NT2/D1 (cell line): ENCODE data around the gene SPINT3.

ENCODE experiments used
- SUZ12 ChIP-seq: IDR thresholded peaks from 2 replicates; pipeline ENCODE4 v1.6.1; 2011; ENCODE audit not compliant: insufficient read length, insufficient read depth; ENCODE audit errors: extremely low read depth
- YY1 ChIP-seq: IDR thresholded peaks from 2 replicates; pipeline ENCODE4 v1.6.1; 2011; ENCODE audit not compliant: insufficient read length, insufficient read depth
- ZNF274 ChIP-seq: IDR thresholded peaks from 2 replicates; pipeline ENCODE4 v1.6.1; 2011; ENCODE audit warnings: mild to moderate bottlenecking, low read depth, low read length

DNA sequence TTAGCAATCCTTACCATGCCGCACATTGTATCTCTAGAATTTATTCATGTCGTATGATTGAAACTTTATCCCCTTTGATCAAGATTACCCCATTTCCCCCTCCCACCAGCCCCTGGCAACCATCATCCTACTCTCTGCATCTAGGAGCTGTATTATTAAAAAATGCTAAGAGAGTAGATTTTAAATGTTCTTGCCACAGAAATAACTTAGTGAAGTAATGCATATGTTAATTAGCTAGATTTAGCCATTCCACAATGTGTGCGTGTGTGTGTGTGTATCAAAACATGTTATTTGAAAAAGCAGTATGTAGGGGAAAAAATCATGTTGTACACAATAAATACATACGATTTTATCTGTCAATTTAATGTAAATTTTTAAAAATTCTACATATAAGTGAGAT, 11.9 kb upstream of the SPINT3 start:
- TF ChIP-seq ZNF274 (no peak), SUZ12 (no peak), YY1 (no peak)
